ENCODE measurements around the gene MLLT3.

- no peak for TF ChIP-seq CTCF (IDR thresholded peaks at IDR 0.05 in 4 of 5, conservative IDR thresholded peaks at IDR 0.05 in 1 of 5)
- TF ChIP-seq POLR2A (IDR thresholded peaks at IDR 0.05): no peak
These were observed 212.8 kb downstream of the MLLT3 start for GRCh38 chr9:20409321-20410092.
